Measurements from ENCODE around the gene FOXJ3. TPM values are rescaled to one million over a fixed set of nuclear protein-coding genes. Genes with fewer than 3 reads are reported as not detected.

Gene FOXJ3
- total RNA-seq, 1 experiment from 2014 or later, result 51.1 TPM

DNA sequence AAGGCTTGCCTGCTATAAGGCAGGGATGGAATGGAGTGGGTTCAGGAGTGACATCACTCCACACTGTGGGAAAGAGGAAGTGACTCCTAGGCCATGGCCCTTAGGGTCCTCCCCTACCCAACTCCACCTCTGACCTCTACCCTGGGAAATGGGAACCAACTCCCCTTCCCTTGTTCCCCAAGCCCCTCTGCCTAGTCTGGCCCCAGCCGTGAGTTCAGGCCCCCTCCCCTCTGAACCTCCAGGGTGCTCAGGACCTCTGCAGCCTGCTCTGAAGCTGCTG, 166.7 kb downstream of the FOXJ3 start:
- Histone ChIP-seq H3K9me3 (ENCODE audit: control insufficient read depth in 1 of 2, insufficient read depth in 1 of 2, low read depth in 1 of 2, low read length in 2 of 2) (no peaks in the 10 kb centered on the region), H2AFZ (ENCODE audit: low read depth, low read length, poor library complexity, severe bottlenecking) (no peak overlapping the region), H3K79me2 (ENCODE audit: insufficient read depth, low read length) (no peaks in the 10 kb centered on the region), H3K4me1 (ENCODE audit: control insufficient read depth in 1 of 2, insufficient read depth in 2 of 2, low read length in 2 of 2) (peaks cover 23 to 35% of the 10 kb centered on the region in 2 experiments), H3K4me3 (replicated peaks in 1 of 2; ENCODE audit: low read depth in 1 of 2, low read length in 2 of 2) (no peak overlapping the region), H3K9me2 (ENCODE audit: insufficient read depth) (no peaks in the 10 kb centered on the region), H3K4me2 (ENCODE audit: low read length) (no peak overlapping the region), H4K20me1 (ENCODE audit: insufficient read depth) (no peaks in the 10 kb centered on the region), H3K9ac (ENCODE audit: low read length) (no peak overlapping the region), H3K27me3 (ENCODE audit: insufficient read depth, low read length) (no peaks in the 10 kb centered on the region), H3K36me3 (ENCODE audit: control insufficient read depth in 1 of 2, insufficient read depth in 2 of 2, low read length in 2 of 2) (no peaks in the 10 kb centered on the region), H3K27ac (ENCODE audit: low read depth, low read length) (no peak overlapping the region)
- ChIA-PET RAD21 (ENCODE audit: low non-redundant PET in 1 of 2, low total read pairs in 2 of 2, uncharacterized antibody in 2 of 2, unreplicated experiment in 2 of 2) (no interaction called here), CTCF (no interaction called here), POLR2A (no interaction called here)
- BruUV-seq (replicated peaks), result no TSS peak
- TF ChIP-seq, protein P1, sequence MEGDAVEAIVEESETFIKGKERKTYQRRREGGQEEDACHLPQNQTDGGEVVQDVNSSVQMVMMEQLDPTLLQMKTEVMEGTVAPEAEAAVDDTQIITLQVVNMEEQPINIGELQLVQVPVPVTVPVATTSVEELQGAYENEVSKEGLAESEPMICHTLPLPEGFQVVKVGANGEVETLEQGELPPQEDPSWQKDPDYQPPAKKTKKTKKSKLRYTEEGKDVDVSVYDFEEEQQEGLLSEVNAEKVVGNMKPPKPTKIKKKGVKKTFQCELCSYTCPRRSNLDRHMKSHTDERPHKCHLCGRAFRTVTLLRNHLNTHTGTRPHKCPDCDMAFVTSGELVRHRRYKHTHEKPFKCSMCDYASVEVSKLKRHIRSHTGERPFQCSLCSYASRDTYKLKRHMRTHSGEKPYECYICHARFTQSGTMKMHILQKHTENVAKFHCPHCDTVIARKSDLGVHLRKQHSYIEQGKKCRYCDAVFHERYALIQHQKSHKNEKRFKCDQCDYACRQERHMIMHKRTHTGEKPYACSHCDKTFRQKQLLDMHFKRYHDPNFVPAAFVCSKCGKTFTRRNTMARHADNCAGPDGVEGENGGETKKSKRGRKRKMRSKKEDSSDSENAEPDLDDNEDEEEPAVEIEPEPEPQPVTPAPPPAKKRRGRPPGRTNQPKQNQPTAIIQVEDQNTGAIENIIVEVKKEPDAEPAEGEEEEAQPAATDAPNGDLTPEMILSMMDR (IDR thresholded peaks at IDR 0.05 in 2 of 3, conservative IDR thresholded peaks at IDR 0.05 in 1 of 3; ENCODE audit: borderline replicate concordance in 1 of 3, insufficient read depth in 1 of 3, low read depth in 2 of 3, low read length in 2 of 3), result no peak
- no peak for TF ChIP-seq ELF1 (IDR thresholded peaks at IDR 0.05; ENCODE audit: borderline replicate concordance, low read depth)
- TF ChIP-seq POLR2A (IDR thresholded peaks at IDR 0.05; ENCODE audit: borderline replicate concordance, extremely low read depth, insufficient read depth, insufficient read length), result no peak
- TF ChIP-seq ZFX (IDR thresholded peaks at IDR 0.05), result 0 out of 2 replicates have a peak, but pooled peaks have one; percentile 6
- TF ChIP-seq, protein P2, sequence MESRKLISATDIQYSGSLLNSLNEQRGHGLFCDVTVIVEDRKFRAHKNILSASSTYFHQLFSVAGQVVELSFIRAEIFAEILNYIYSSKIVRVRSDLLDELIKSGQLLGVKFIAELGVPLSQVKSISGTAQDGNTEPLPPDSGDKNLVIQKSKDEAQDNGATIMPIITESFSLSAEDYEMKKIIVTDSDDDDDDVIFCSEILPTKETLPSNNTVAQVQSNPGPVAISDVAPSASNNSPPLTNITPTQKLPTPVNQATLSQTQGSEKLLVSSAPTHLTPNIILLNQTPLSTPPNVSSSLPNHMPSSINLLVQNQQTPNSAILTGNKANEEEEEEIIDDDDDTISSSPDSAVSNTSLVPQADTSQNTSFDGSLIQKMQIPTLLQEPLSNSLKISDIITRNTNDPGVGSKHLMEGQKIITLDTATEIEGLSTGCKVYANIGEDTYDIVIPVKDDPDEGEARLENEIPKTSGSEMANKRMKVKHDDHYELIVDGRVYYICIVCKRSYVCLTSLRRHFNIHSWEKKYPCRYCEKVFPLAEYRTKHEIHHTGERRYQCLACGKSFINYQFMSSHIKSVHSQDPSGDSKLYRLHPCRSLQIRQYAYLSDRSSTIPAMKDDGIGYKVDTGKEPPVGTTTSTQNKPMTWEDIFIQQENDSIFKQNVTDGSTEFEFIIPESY (IDR thresholded peaks at IDR 0.05; ENCODE audit: extremely low read depth, insufficient replicate concordance, low read length), result no peak
- TF ChIP-seq CEBPB (IDR thresholded peaks at IDR 0.05; ENCODE audit: low read depth), result no peak
- TF ChIP-seq RAD21 (IDR thresholded peaks at IDR 0.05; ENCODE audit: low read depth), result no peak
- DNase-seq (ENCODE audit: low read depth, low spot score) (no peak), ATAC-seq (no peak)
- intact Hi-C loops (cut with micrococcal nuclease), result no loop called here
